GM18951 (cell line): ENCODE measurements around the gene CYB5D1.
"Not testable (repeated sequence)": the region's sequence is repeated elsewhere in the genome, so short reads cannot be mapped to it uniquely, and the experiment has no call there.

ENCODE experiments used
- POLR2A ChIP-seq: IDR thresholded peaks from 4 replicates; pipeline ENCODE4 v1.6.1; 2011; ENCODE audit warnings: mild to moderate bottlenecking; ENCODE audit not compliant: insufficient read length, insufficient read depth; ENCODE audit errors: extremely low read depth
- in situ Hi-C: fragments of 300-500 bp; cut with MboI; formaldehyde crosslinking; loops from one replicate; pipeline ENCODE4 v1.12.0; 2022; ENCODE audit warnings: low sequenced_read_pairs, mixed read lengths, inconsistent platforms; ENCODE audit not compliant: unreplicated experiment

Gene CYB5D1

GRCh38 chr17:7857713-7858521, at the start of gene CYB5D1:
TSS of gene CYB5D1 (plus strand) at chr17:7858003. CDS start at chr17:7858135, 132 bp downstream.
- in situ Hi-C loops = no loop called here
- TF ChIP-seq POLR2A = no peak

GRCh38 chr17:7809086-7809790, 48.6 kb upstream of the CYB5D1 start:
- in situ Hi-C loops = no loop called here
- no peak for TF ChIP-seq POLR2A

- in situ Hi-C loops = not testable (repeated sequence)
These were observed 47.9 kb upstream of the CYB5D1 start for GRCh38 chr17:7809791-7810343.

GRCh38 chr17:7811251-7811650, 46.6 kb upstream of the CYB5D1 start:
- no peak for TF ChIP-seq POLR2A
- in situ Hi-C loops = no loop called here

GRCh38 chr17:7814969-7815368, 42.8 kb upstream of the CYB5D1 start:
- in situ Hi-C loops = loop anchor here (5.0 kb wide), 1 partner anchor 242 kb away; no protein-coding TSS in a partner anchor

GRCh38 chr17:7816926-7817642, 40.7 kb upstream of the CYB5D1 start:
- in situ Hi-C loops = loop anchor here (5.0 kb wide), 1 partner anchor 240 kb away; no protein-coding TSS in a partner anchor
- no peak for TF ChIP-seq POLR2A

More at GRCh38 chr17:7814969-7815368, 42.8 kb upstream of the CYB5D1 start:
- no peak for TF ChIP-seq POLR2A

- in situ Hi-C loops = loop anchor here (5.0 kb wide), 1 partner anchor 240 kb away; no protein-coding TSS in a partner anchor
- no peak for TF ChIP-seq POLR2A
These were observed 40.2 kb upstream of the CYB5D1 start for GRCh38 chr17:7817643-7817964.

GRCh38 chr17:7818026-7818425, 39.8 kb upstream of the CYB5D1 start:
- no peak for TF ChIP-seq POLR2A
- in situ Hi-C loops = loop anchor here (5.0 kb wide), 1 partner anchor 239 kb away; no protein-coding TSS in a partner anchor

GRCh38 chr17:7818746-7819645, 38.8 kb upstream of the CYB5D1 start:
- no peak for TF ChIP-seq POLR2A
- in situ Hi-C loops = loop anchor here (5.0 kb wide), 1 partner anchor 238 kb away; no protein-coding TSS in a partner anchor

- in situ Hi-C loops = no loop called here
- TF ChIP-seq POLR2A = no peak
These were observed 37.6 kb upstream of the CYB5D1 start for GRCh38 chr17:7820231-7820630.

GRCh38 chr17:7822126-7822525, 35.7 kb upstream of the CYB5D1 start:
- in situ Hi-C loops = no loop called here
- TF ChIP-seq POLR2A = no peak

- no peak for TF ChIP-seq POLR2A
- in situ Hi-C loops = no loop called here
These were observed 34.2 kb upstream of the CYB5D1 start for GRCh38 chr17:7823581-7824001.
